ENCODE data around the gene TGIF2. TPM values are rescaled to one million over a fixed set of nuclear protein-coding genes. Genes with fewer than 3 reads are reported as not detected.

TGIF2 gene
- total RNA-seq, 1 experiment from 2014 or later = 81.7 TPM

GRCh38 chr20:36582821-36583220 lies 9.4 kb downstream of the TGIF2 start:
- no peak for DNase-seq
- no peaks in the 10 kb centered on the region for H4K20me1 ChIP-seq (ENCODE audit: control insufficient read depth, insufficient read depth, insufficient read length)
- H3K9ac ChIP-seq (ENCODE audit: extremely low read depth, insufficient read length, low read length) = no peak overlapping the region
- no peak overlapping the region for H3K4ac ChIP-seq (ENCODE audit: low read depth, low read length)
- no peak overlapping the region for H3T11ph ChIP-seq (ENCODE audit: low read length)
- H3K9me3 ChIP-seq (ENCODE audit: control insufficient read depth, low read depth, low read length) = no peaks in the 10 kb centered on the region
- H2AK5ac ChIP-seq (ENCODE audit: insufficient read length, low read length) = no peak overlapping the region
- H3K27me3 ChIP-seq (ENCODE audit: insufficient read depth, low read length) = no peaks in the 10 kb centered on the region
- no peak overlapping the region for H2BK12ac ChIP-seq (ENCODE audit: insufficient read length, low read depth, low read length)
- Mint-ChIP-seq H3K4me1 (peaks cover 38 to 42% of the 10 kb centered on the region in 2 experiments), H3K4me3 (no peak overlapping the region; a peak in 1 of 5 replicates), H3K9me3 (no peaks in the 10 kb centered on the region; a peak in 1 of 5 replicates), H3K27ac (peak overlapping the region in 2 of 3 experiments; percentile 17 to 49; a peak in 2 of 7 replicates), H3K36me3 (ENCODE audit: insufficient read depth in 1 of 3, low read depth in 3 of 3) (peaks cover 44 to 59% (median 53%) of the 10 kb centered on the region in 3 experiments), H3K27me3 (ENCODE audit: low read depth) (no peaks in the 10 kb centered on the region)
- no peak for TF ChIP-seq CTCF (conservative IDR thresholded peaks at IDR 0.05)
- H3K56ac ChIP-seq (ENCODE audit: insufficient read length, low read depth, low read length) = no peak overlapping the region
- no peak overlapping the region for H3K14ac ChIP-seq (ENCODE audit: insufficient read depth, low read length)
- no peak overlapping the region for H3K4me2 ChIP-seq (ENCODE audit: insufficient read depth, insufficient read length, low read length)
- peaks cover 7% of the 10 kb centered on the region; the same call in 1 of the 2 replicates for H3K4me1 ChIP-seq (ENCODE audit: insufficient read depth, low read length)
- H2BK20ac ChIP-seq (ENCODE audit: low read depth, low read length, poor library complexity, severe bottlenecking) = no peak overlapping the region
- H4K8ac ChIP-seq (replicated peaks; ENCODE audit: insufficient read length, low read depth, low read length) = no peak overlapping the region
- no CpG with 5 or more reads among the region's 4 CpGs for WGBS (ENCODE audit: extremely low coverage, insufficient read length, low lambda C conversion rate)
- no peak overlapping the region for H2BK5ac ChIP-seq (ENCODE audit: insufficient read length, low read length)
- no peak overlapping the region for H4K91ac ChIP-seq (ENCODE audit: insufficient read length, low read depth, low read length)
- H3K79me2 ChIP-seq (ENCODE audit: insufficient read depth, low read length) = peaks cover 3% of the 10 kb centered on the region; the same call in 1 of the 2 replicates
- no peak overlapping the region for H3K23ac ChIP-seq (ENCODE audit: insufficient read length, low read depth, low read length)
- H3K27ac ChIP-seq (ENCODE audit: insufficient read length, low read depth, low read length) = no peak overlapping the region
- H2BK15ac ChIP-seq (ENCODE audit: low read depth, low read length) = no peak overlapping the region
- no peak overlapping the region for H4K5ac ChIP-seq (ENCODE audit: insufficient read length, low read depth, low read length)
- H2AFZ ChIP-seq (ENCODE audit: low read length) = no peak overlapping the region
- H2BK120ac ChIP-seq (ENCODE audit: low read depth, low read length, poor library complexity, severe bottlenecking) = no peak overlapping the region
- H3K23me2 ChIP-seq (ENCODE audit: insufficient read length, low read depth, low read length, poor library complexity, severe bottlenecking) = peaks cover 4% of the 10 kb centered on the region
- H3K79me1 ChIP-seq (ENCODE audit: insufficient read depth, low read depth, low read length, poor library complexity, severe bottlenecking) = no peaks in the 10 kb centered on the region
- no peak overlapping the region for H3K18ac ChIP-seq (ENCODE audit: insufficient read length, low read depth, low read length)
